Neuronal stem cell (in vitro differentiated cells): ENCODE measurements around the gene NALCN. TPM values are rescaled to one million over a fixed set of nuclear protein-coding genes. Genes with fewer than 3 reads are reported as not detected.

Source experiments
- DNase-seq: peaks from one replicate; pipeline ENCODE4 v3.0.0-alpha.2; 2013; ENCODE audit warnings: low spot score
- H2AFZ ChIP-seq: one replicate; pipeline ENCODE4 v1.6.1; 2013; ENCODE audit warnings: mild to moderate bottlenecking, low read length, inconsistent platforms
- H2AK5ac ChIP-seq: 2 replicates; pipeline ENCODE4 v1.6.1; 2013; ENCODE audit warnings: low read depth, mild to moderate bottlenecking, inconsistent platforms, low read length, moderate library complexity, mixed read lengths
- H2BK120ac ChIP-seq: 2 replicates; pipeline ENCODE4 v1.6.1; 2013; ENCODE audit warnings: low read depth, mild to moderate bottlenecking, inconsistent platforms, low read length, moderate library complexity, mixed read lengths
- H2BK12ac ChIP-seq: one replicate; pipeline ENCODE4 v1.6.1; 2013; ENCODE audit warnings: low read length, inconsistent platforms
- H2BK15ac ChIP-seq: 2 replicates; pipeline ENCODE4 v1.6.1; 2013; ENCODE audit warnings: mild to moderate bottlenecking, low read length, inconsistent platforms, mixed read lengths
- H2BK5ac ChIP-seq: one replicate; pipeline ENCODE4 v1.6.1; 2013; ENCODE audit warnings: inconsistent platforms, mild to moderate bottlenecking, low read length, moderate library complexity
- H3K14ac ChIP-seq: one replicate; pipeline ENCODE4 v1.6.1; 2013; ENCODE audit warnings: low read length, inconsistent platforms
- H3K18ac ChIP-seq: 2 replicates; pipeline ENCODE4 v1.6.1; 2013; ENCODE audit warnings: low read length, inconsistent platforms
- H3K23ac ChIP-seq: 2 replicates; pipeline ENCODE4 v1.6.1; 2013; ENCODE audit warnings: low read depth, mild to moderate bottlenecking, mixed read lengths, low read length, inconsistent platforms; ENCODE audit not compliant: poor library complexity
- H3K27ac ChIP-seq: replicated peaks from 3 replicates; pipeline ENCODE4 v1.5.1; 2013; ENCODE audit warnings: low read length, inconsistent platforms
- H3K27me3 ChIP-seq, 3 experiments: 2 replicates each; pipeline ENCODE4 v1.6.1; 2013; ENCODE audit warnings: low read length in 3 of 3, mild to moderate bottlenecking in 2 of 3, inconsistent platforms in 1 of 3, low read depth in 1 of 3, mixed read lengths in 1 of 3, moderate library complexity in 1 of 3; ENCODE audit not compliant: control insufficient read depth in 3 of 3, insufficient read depth in 3 of 3
- H3K36me3 ChIP-seq, 2 donors: replicated peaks in 1 of 2; 2 replicates each; pipeline ENCODE4 v1.6.1; 2013; ENCODE audit warnings: low read length in 2 of 2; ENCODE audit not compliant: control insufficient read depth in 2 of 2, insufficient read depth in 2 of 2
- H3K4ac ChIP-seq: 2 replicates; pipeline ENCODE4 v1.6.1; 2013; ENCODE audit warnings: inconsistent platforms, mild to moderate bottlenecking, low read length, moderate library complexity
- H3K4me1 ChIP-seq, 2 donors: 1 replicate in 1 of 2; 2 replicates in 1 of 2; pipeline ENCODE4 v1.6.1; 2013; ENCODE audit warnings: low read length in 2 of 2, low read depth in 1 of 2; ENCODE audit not compliant: control insufficient read depth in 2 of 2, insufficient read depth in 1 of 2
- H3K4me2 ChIP-seq: one replicate; pipeline ENCODE4 v1.6.1; 2013; ENCODE audit warnings: mild to moderate bottlenecking, low read length, inconsistent platforms; ENCODE audit not compliant: insufficient read depth, poor library complexity, severe bottlenecking
- H3K4me3 ChIP-seq, 2 donors: 2 replicates each; pipeline ENCODE4 v1.5.1; 2013; ENCODE audit warnings: low read length in 2 of 2, mild to moderate bottlenecking in 2 of 2, inconsistent platforms in 1 of 2, moderate library complexity in 1 of 2
- H3K79me1 ChIP-seq: one replicate; pipeline ENCODE4 v1.6.1; 2013; ENCODE audit warnings: low read depth, mild to moderate bottlenecking, inconsistent platforms, low read length, moderate library complexity
- H3K9ac ChIP-seq: one replicate; pipeline ENCODE4 v1.6.1; 2013; ENCODE audit warnings: mild to moderate bottlenecking, low read depth, low read length, inconsistent platforms; ENCODE audit not compliant: poor library complexity
- H3K9me3 ChIP-seq, 2 donors: replicated peaks in 1 of 2; 2 replicates each; pipeline versions ENCODE3 to v1.6.1; 2013; ENCODE audit warnings: low read length in 2 of 2, mild to moderate bottlenecking in 2 of 2, inconsistent platforms in 1 of 2, low read depth in 1 of 2, mixed read lengths in 1 of 2, moderate library complexity in 1 of 2; ENCODE audit not compliant: control insufficient read depth in 2 of 2, insufficient read depth in 1 of 2
- H4K8ac ChIP-seq: one replicate; pipeline ENCODE4 v1.6.1; 2013; ENCODE audit warnings: low read depth, mild to moderate bottlenecking, inconsistent platforms, low read length, moderate library complexity
- H4K91ac ChIP-seq: one replicate; pipeline ENCODE4 v1.6.1; 2013; ENCODE audit warnings: low read length, low read depth, mild to moderate bottlenecking, inconsistent platforms; ENCODE audit not compliant: poor library complexity
- WGBS, 2 donors: extraction: QIAGEN DNeasy Blood & Tissue Kit; methylation state at CpG; one replicate each; pipeline ENCODE4 v1.1.7; 2013; ENCODE audit warnings: missing lambda C conversion rate in 2 of 2, mixed read lengths in 1 of 2; ENCODE audit not compliant: insufficient read length in 2 of 2, insufficient replicate concordance in 1 of 2; ENCODE audit errors: extremely low coverage in 2 of 2; 5-methylcytosine and 5-hydroxymethylcytosine counted together
- polyA plus RNA-seq, 2 experiments: library from polyadenylated mRNA; stranded (reverse); fragments of 200-250 nt; gene quantifications; one replicate each; pipeline ENCODE4 v1.2.3, GENCODE V29; 2013

Gene NALCN
- 0.32 TPM for polyA plus RNA-seq (2013, experiment 1 of 2)
- polyA plus RNA-seq (2013, experiment 2 of 2), result 0.32 TPM

DNA sequence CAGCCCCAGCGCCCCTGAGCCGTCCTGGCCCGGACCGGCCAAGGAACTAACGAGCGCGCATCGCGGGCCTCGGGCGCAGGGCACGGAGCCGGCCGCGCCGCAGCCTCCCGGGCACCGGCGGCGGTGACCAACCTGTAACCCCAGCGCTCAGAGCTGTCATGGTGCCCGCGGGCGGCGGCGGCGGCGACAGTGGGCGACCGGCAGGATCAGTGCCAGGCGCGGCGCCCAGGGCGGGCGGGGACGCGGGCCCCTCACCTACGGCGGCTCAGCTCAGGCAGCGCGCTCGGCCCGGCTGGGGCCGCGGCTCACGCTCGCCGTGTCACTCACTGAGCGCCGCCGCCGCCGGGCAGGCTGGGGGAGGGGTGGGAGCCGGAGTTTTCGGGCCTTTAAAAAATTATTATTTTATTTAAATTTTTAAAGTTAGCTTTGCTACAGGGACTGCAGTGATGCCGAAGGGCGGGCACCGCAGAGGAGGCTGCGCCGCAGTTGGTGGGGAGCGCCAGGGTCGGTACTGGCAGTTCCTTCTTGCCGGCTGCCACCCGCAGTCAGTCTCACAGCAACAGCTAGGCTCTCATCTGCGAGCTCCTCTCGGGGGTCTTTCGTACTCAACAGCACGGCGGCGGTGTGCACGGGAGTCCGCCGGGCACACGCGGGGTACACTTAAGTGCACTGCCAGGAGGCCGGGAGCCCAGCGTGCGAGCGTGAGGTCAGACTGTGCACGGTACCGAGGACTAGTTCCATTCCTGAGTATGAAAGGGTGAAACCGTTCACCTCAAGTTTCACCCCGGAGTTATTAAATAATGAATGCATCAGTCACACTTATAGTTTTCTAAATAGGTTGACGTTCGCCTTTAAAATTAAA, at the start of gene NALCN:
TSS of gene NALCN (minus strand) at position 328 of the 862 bp plus-strand sequence. CDS start 17,382 bp downstream, outside the sequence.
- Histone ChIP-seq H2BK12ac (peak within 1 kb of the TSS; percentile 58), H3K18ac (peak within 1 kb of the TSS; percentile 95), H2AK5ac (no peak within 1 kb of the TSS), H2BK15ac (no peak within 1 kb of the TSS), H3K14ac (peak within 1 kb of the TSS; percentile 89), H3K9ac (peak within 1 kb of the TSS; percentile 77), H4K8ac (no peak within 1 kb of the TSS), H3K9me3 (no peaks in the 10 kb centered on the region), H3K27me3 (peaks cover 0 to 58% (median 17%) of the 10 kb centered on the region in 3 experiments), H3K27ac (no peak within 1 kb of the TSS), H3K79me1 (no peaks in the 10 kb centered on the region), H2BK120ac (peak within 1 kb of the TSS; percentile 31), H3K4me2 (peak within 1 kb of the TSS; percentile 94), H3K4me1 (peaks cover 2 to 8% of the 10 kb centered on the region in 2 donors), H4K91ac (no peak within 1 kb of the TSS), H3K4me3 (peak within 1 kb of the TSS; percentile 45 to 79), H3K36me3 (no peaks in the 10 kb centered on the region), H3K4ac (no peak within 1 kb of the TSS), H2AFZ (peak within 1 kb of the TSS; percentile 93), H3K23ac (no peak within 1 kb of the TSS), H2BK5ac (no peak within 1 kb of the TSS)
- no CpG with 5 or more reads among the region's 85 CpGs for WGBS, 2 donors
- peak; percentile 31 for DNase-seq

DNA sequence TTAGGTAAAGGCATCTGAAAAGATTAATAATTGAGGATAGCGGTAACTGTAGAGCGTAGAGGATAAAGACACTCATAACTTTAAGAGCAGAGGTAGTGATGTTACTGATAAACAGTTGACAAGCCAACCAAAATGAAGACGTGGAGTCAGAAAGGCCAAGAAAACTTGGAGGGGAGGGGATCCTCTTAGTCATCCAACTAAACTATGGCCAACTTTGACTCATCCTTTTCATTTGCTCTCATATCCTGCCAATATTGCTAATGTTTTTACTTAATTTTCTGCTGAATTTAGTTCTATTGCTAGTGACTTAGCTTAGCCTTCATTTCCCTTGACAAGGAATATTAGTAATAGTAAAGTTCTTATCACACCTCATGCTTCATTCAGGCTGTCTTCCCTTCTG, 49.6 kb upstream of the NALCN start:
- no CpG with 5 or more reads among the region's 3 CpGs for WGBS, 2 donors
- no peak overlapping the region for H3K4me3 ChIP-seq
- H2BK12ac ChIP-seq, result no peak overlapping the region

DNA sequence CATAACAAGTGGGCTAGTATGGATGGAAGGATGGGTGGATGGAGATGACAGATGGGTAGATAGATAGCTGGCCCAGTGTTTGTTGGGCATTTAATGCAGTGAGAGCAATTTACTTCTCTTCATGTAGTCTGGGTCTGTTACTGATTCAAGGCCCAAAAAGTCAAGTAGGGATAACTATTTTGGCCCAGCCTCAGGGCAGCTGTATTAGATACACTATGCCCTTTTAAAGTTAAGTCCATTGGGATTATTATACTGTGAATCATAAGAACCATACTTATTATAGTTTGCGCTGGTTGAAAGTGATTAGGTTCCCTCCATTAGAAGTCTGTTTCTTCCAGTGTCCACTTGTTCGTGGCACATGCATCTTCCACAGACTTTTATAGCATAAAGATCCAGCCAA, 40.9 kb upstream of the NALCN start:
- Histone ChIP-seq H3K4me2 (no peak overlapping the region), H3K9ac (no peak overlapping the region), H4K91ac (no peak overlapping the region), H2AFZ (no peak overlapping the region), H3K27me3 (no peaks in the 10 kb centered on the region), H3K4ac (no peak overlapping the region), H3K23ac (no peak overlapping the region), H3K4me1 (no peaks in the 10 kb centered on the region), H2BK12ac (no peak overlapping the region), H3K4me3 (no peak overlapping the region), H2BK120ac (no peak overlapping the region), H3K14ac (no peak overlapping the region), H2BK5ac (no peak overlapping the region), H2AK5ac (no peak overlapping the region), H3K79me1 (no peaks in the 10 kb centered on the region), H3K9me3 (no peaks in the 10 kb centered on the region), H3K18ac (no peak overlapping the region), H2BK15ac (no peak overlapping the region), H3K36me3 (no peaks in the 10 kb centered on the region), H4K8ac (no peak overlapping the region), H3K27ac (no peak overlapping the region)
- no CpG with 5 or more reads among the region's 2 CpGs for WGBS, 2 donors
- no peak for DNase-seq

More for the DNA sequence above, 49.6 kb upstream of the NALCN start:
- H2BK120ac ChIP-seq, result no peak overlapping the region
- H2BK15ac ChIP-seq, result no peak overlapping the region
- no peak overlapping the region for H4K8ac ChIP-seq
- no peak overlapping the region for H3K18ac ChIP-seq
- H3K9ac ChIP-seq, result no peak overlapping the region
- H3K4me2 ChIP-seq, result no peak overlapping the region
- peaks cover 0 to 3% of the 10 kb centered on the region in 2 donors for H3K4me1 ChIP-seq
- no peak overlapping the region for H3K4ac ChIP-seq
- no peak overlapping the region for H4K91ac ChIP-seq
- no peaks in the 10 kb centered on the region for H3K79me1 ChIP-seq
- no peaks in the 10 kb centered on the region for H3K9me3 ChIP-seq
- H2AFZ ChIP-seq, result no peak overlapping the region
- no peak overlapping the region for H2AK5ac ChIP-seq
- no peak overlapping the region for H3K23ac ChIP-seq
- no peak for DNase-seq
- no peaks in the 10 kb centered on the region for H3K27me3 ChIP-seq
- no peak overlapping the region for H3K27ac ChIP-seq
- H3K36me3 ChIP-seq, result no peaks in the 10 kb centered on the region
- H3K14ac ChIP-seq, result no peak overlapping the region
- H2BK5ac ChIP-seq, result no peak overlapping the region

DNA sequence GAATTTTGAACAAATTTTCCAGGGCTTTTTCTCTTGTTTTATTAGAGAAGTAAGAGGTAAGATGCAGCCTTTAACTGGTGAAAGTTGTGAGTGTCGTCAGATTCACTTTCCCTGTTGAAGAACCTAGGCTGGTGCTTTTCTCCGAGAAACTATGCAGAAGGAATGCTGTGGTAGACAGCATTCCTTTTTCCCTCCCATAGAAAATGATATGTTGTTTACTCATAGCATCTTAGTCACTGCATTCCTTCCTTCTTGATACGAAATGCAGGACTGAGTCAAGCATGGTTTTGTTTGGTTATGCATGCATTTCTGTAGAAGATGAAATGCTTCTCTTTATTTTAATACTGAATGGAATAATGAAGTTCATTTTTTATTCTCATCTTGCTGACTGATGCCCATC, 39.6 kb upstream of the NALCN start:
- H2BK12ac ChIP-seq, result no peak overlapping the region
- no peaks in the 10 kb centered on the region for H3K27me3 ChIP-seq
- no peak overlapping the region for H3K4me3 ChIP-seq
- H2BK5ac ChIP-seq, result no peak overlapping the region
- H2AFZ ChIP-seq, result no peak overlapping the region
- H3K23ac ChIP-seq, result no peak overlapping the region
- no peak overlapping the region for H3K27ac ChIP-seq
- H3K4ac ChIP-seq, result no peak overlapping the region
- H2BK120ac ChIP-seq, result no peak overlapping the region
- no peaks in the 10 kb centered on the region for H3K36me3 ChIP-seq
- no peak overlapping the region for H3K14ac ChIP-seq
- H3K4me1 ChIP-seq, result no peaks in the 10 kb centered on the region
- DNase-seq, result no peak
- no peak overlapping the region for H3K9ac ChIP-seq
- H4K91ac ChIP-seq, result no peak overlapping the region
- H2AK5ac ChIP-seq, result no peak overlapping the region
- WGBS, 2 donors, result no CpG with 5 or more reads among the region's 3 CpGs
- no peaks in the 10 kb centered on the region for H3K79me1 ChIP-seq
- no peak overlapping the region for H3K18ac ChIP-seq
- H2BK15ac ChIP-seq, result no peak overlapping the region
- no peaks in the 10 kb centered on the region for H3K9me3 ChIP-seq
- no peak overlapping the region for H3K4me2 ChIP-seq
- H4K8ac ChIP-seq, result no peak overlapping the region
